Activated CD4-positive, alpha-beta T cell treated with anti-CD3 and anti-CD28 coated beads, Interleukin-2, amount 50 U/mL, for 4 hours (primary cell): ENCODE data around the gene CIB4.

ENCODE experiments used
- DNase-seq, 2 experiments: peaks; one replicate each; pipeline ENCODE4 v3.0.0-alpha.2; 2020

Gene CIB4

GRCh38 chr2:26639685-26640243 lies 1.4 kb downstream of the CIB4 start:
- no peak for DNase-seq

GRCh38 chr2:26637811-26638310 lies 3.3 kb downstream of the CIB4 start:
- no peak for DNase-seq

- no peak for DNase-seq
Observed at GRCh38 chr2:26636935-26637334, 4.2 kb downstream of the CIB4 start.

GRCh38 chr2:26635401-26635800 lies 5.8 kb downstream of the CIB4 start:
- DNase-seq, result no peak

- no peak for DNase-seq
Observed at GRCh38 chr2:26634636-26635230, 6.4 kb downstream of the CIB4 start.

- no peak for DNase-seq
Observed at GRCh38 chr2:26633993-26634595, 7.1 kb downstream of the CIB4 start.

GRCh38 chr2:26633351-26633945 lies 7.7 kb downstream of the CIB4 start:
- no peak for DNase-seq

- DNase-seq, result no peak
Observed at GRCh38 chr2:26632624-26633185, 8.5 kb downstream of the CIB4 start.

GRCh38 chr2:26631401-26632170 lies 9.6 kb downstream of the CIB4 start:
- no peak for DNase-seq

- no peak for DNase-seq
Observed at GRCh38 chr2:26630669-26631360, 10.4 kb downstream of the CIB4 start.

GRCh38 chr2:26630235-26630634 lies 10.9 kb downstream of the CIB4 start:
- DNase-seq, result no peak

GRCh38 chr2:26629751-26630150 lies 11.4 kb downstream of the CIB4 start:
- no peak for DNase-seq

GRCh38 chr2:26629346-26629630 lies 11.9 kb downstream of the CIB4 start:
- no peak for DNase-seq

- DNase-seq, result no peak
Observed at GRCh38 chr2:26628561-26629345, 12.4 kb downstream of the CIB4 start.

- no peak for DNase-seq
Observed at GRCh38 chr2:26627350-26628105, 13.6 kb downstream of the CIB4 start.

- DNase-seq, result no peak
Observed at GRCh38 chr2:26626606-26627005, 14.6 kb downstream of the CIB4 start.

- DNase-seq, result no peak
Observed at GRCh38 chr2:26623541-26624495, 17.3 kb downstream of the CIB4 start.

- no peak for DNase-seq
Observed at GRCh38 chr2:26621469-26622199, 19.5 kb downstream of the CIB4 start.

- no peak for DNase-seq
Observed at GRCh38 chr2:26620031-26620605, 21.0 kb downstream of the CIB4 start.
